CD4-positive, alpha-beta memory T cell (primary cell): ENCODE data around the gene SCARB2. TPM values are rescaled to one million over a fixed set of nuclear protein-coding genes. Genes with fewer than 3 reads are reported as not detected.

ENCODE experiments used
- CTCF ChIA-PET: fragments of 350-600 bp; sonication (Branson Sonifier 250); formaldehyde crosslinking; loops from one replicate; lab custom pipeline; 2021; ENCODE audit warnings: inconsistent platforms; ENCODE audit not compliant: partially characterized antibody; lab: Charles Lee
- POLR2A ChIA-PET: fragments of 350-600 bp; sonication (Branson Sonifier 250); formaldehyde crosslinking; loops from one replicate; lab custom pipeline; 2021; ENCODE audit not compliant: partially characterized antibody; lab: Charles Lee
- DNase-seq, 5 donors: peaks; one replicate each; pipeline versions ENCODE4 v3.0.0 to v3.0.0-alpha.2; 2020 to 2022; ENCODE audit warnings: mixed read lengths in 1 of 5
- H3K27ac ChIP-seq: one replicate; pipeline ENCODE4 v1.7.0; 2013; ENCODE audit warnings: low read depth, low read length
- H3K27me3 ChIP-seq: 2 replicates; pipeline ENCODE4 v1.7.0; 2013; ENCODE audit warnings: mild to moderate bottlenecking, low read length, moderate library complexity; ENCODE audit not compliant: insufficient read depth
- H3K36me3 ChIP-seq: 2 replicates; pipeline ENCODE4 v1.7.0; 2013; ENCODE audit warnings: mild to moderate bottlenecking, low read length, moderate library complexity; ENCODE audit not compliant: insufficient read depth
- H3K4me1 ChIP-seq: 2 replicates; pipeline ENCODE4 v1.7.0; 2013; ENCODE audit warnings: mild to moderate bottlenecking, low read length, moderate library complexity; ENCODE audit not compliant: insufficient read depth
- H3K4me3 ChIP-seq, 2 donors: one replicate each; pipeline ENCODE4 v1.7.0; 2013; ENCODE audit warnings: low read length in 2 of 2, mild to moderate bottlenecking in 1 of 2
- H3K9me3 ChIP-seq, 2 donors: one replicate each; pipeline ENCODE4 v1.7.0; 2013; ENCODE audit warnings: low read length in 2 of 2, control low read depth in 1 of 2; ENCODE audit not compliant: control insufficient read depth in 1 of 2
- H3K27ac Mint-ChIP-seq, 7 donors: one replicate each; pipeline ENCODE4 v1.8.0; 2020 to 2021; ENCODE audit warnings: mixed read lengths in 7 of 7, mild to moderate bottlenecking in 6 of 7, inconsistent platforms in 3 of 7, moderate library complexity in 3 of 7
- H3K27me3 Mint-ChIP-seq, 2 donors: one replicate each; pipeline ENCODE4 v1.8.0; 2020 to 2021; ENCODE audit warnings: mixed read lengths in 2 of 2
- H3K36me3 Mint-ChIP-seq, 2 donors: one replicate each; pipeline ENCODE4 v1.8.0; 2020 to 2021; ENCODE audit warnings: mixed read lengths in 2 of 2, inconsistent platforms in 1 of 2, mild to moderate bottlenecking in 1 of 2
- H3K4me1 Mint-ChIP-seq, 4 donors: one replicate each; pipeline ENCODE4 v1.8.0; 2020 to 2021; ENCODE audit warnings: mixed read lengths in 4 of 4, mild to moderate bottlenecking in 1 of 4
- H3K4me3 Mint-ChIP-seq, 8 donors: one replicate each; pipeline ENCODE4 v1.8.0; 2020 to 2021; ENCODE audit warnings: mixed read lengths in 8 of 8, mild to moderate bottlenecking in 7 of 8, moderate library complexity in 6 of 8, inconsistent platforms in 3 of 8
- H3K9me3 Mint-ChIP-seq, 8 donors: one replicate each; pipeline ENCODE4 v1.8.0; 2020 to 2021; ENCODE audit warnings: mixed read lengths in 8 of 8, mild to moderate bottlenecking in 5 of 8, inconsistent platforms in 3 of 8, moderate library complexity in 1 of 8
- intact Hi-C: fragments of 100-400 bp; cut with micrococcal nuclease; formaldehyde crosslinking; loops from one replicate; pipeline ENCODE4 v1.15.1; 2023
- polyA plus RNA-seq, 2 donors: library from polyadenylated mRNA; unstranded; fragments of 300-500 nt; fragmentation: Illumina TruSeq; gene quantifications; one replicate each; pipeline ENCODE4 v1.2.3, GENCODE V29; 2021
- total RNA-seq, 2 experiments: library from RNA; stranded (reverse); gene quantifications; one replicate each; pipeline ENCODE4 v1.2.3, GENCODE V29; 2021

Gene SCARB2
- total and polyA plus RNA-seq, 4 experiments from 2014 or later: 10.2 to 23.5 (median 19.5) TPM

DNA sequence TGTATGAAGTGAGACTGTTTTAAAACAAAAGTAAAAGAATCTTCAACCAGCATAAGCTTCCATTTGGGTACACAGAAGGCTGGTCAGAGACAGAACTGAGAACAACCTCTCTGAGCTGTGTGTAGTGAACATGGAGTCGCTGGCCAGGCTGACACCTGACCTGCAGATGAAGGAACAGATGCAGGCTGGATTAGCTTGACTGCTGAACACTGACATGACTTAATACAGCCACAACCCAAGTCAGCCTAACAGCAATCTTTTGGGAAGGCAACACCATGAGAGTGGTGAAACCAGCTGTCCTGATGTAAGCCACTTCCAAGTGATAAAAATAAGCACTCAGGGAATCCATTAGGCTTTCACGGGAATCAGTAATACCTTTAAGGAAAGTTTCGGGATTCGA, 10.1 kb downstream of the SCARB2 start:
- no peaks in the 10 kb centered on the region for H3K27me3 Mint-ChIP-seq
- H3K36me3 ChIP-seq: no peaks in the 10 kb centered on the region

DNA sequence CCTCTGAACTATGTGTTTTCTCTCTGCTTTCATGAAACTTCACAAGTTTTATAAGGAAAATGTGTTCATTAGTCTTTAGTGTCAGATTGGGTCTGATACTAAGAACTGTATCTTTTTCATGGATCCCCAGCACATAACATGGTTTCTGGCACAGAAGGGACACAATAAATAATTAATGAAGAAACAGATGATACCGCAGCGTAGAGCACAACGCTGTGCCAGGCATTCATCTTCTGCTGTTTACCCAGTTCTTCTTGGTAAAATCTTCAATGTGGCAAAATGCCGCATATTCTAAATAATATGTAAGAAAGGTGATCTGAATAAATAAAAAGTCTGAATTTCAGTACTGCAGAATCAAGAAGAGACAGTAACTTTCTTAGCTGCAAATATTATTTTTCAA, 12.3 kb downstream of the SCARB2 start:
- no peaks in the 10 kb centered on the region for H3K9me3 ChIP-seq
- H3K4me3 Mint-ChIP-seq: no peak overlapping the region
- no peaks in the 10 kb centered on the region for H3K9me3 Mint-ChIP-seq
- H3K4me3 ChIP-seq: no peak overlapping the region
- H3K27me3 ChIP-seq: no peaks in the 10 kb centered on the region
- CTCF ChIA-PET: no interaction called here
- H3K36me3 Mint-ChIP-seq: peaks cover 5 to 12% of the 10 kb centered on the region in 2 donors
- peaks cover 21% of the 10 kb centered on the region for H3K4me1 ChIP-seq
- peak overlapping the region in 4 of 7 donors; percentile 7 to 62 (median 50) for H3K27ac Mint-ChIP-seq
- no peak overlapping the region for H3K27ac ChIP-seq
- POLR2A ChIA-PET: no interaction called here
- no peak for DNase-seq
- no peaks in the 10 kb centered on the region for H3K36me3 ChIP-seq
- intact Hi-C loops: no loop called here
- H3K27me3 Mint-ChIP-seq: no peaks in the 10 kb centered on the region
- H3K4me1 Mint-ChIP-seq: peaks cover 42 to 66% (median 53%) of the 10 kb centered on the region in 4 donors

More for the DNA sequence above, 10.1 kb downstream of the SCARB2 start:
- H3K9me3 ChIP-seq: no peaks in the 10 kb centered on the region
- peaks cover 19% of the 10 kb centered on the region for H3K4me1 ChIP-seq
- intact Hi-C loops: no loop called here
- no peak for DNase-seq
- ChIA-PET POLR2A (interaction anchor here (1.3 kb wide), 1 partner anchor 10 kb away, joined by 4 read pairs; the partner anchor contains the start of gene SCARB2), CTCF (interaction anchor here (1.7 kb wide), 1 partner anchor 175 kb away, joined by 7 read pairs; no protein-coding TSS in a partner anchor)
- Mint-ChIP-seq H3K4me1 (peaks cover 40 to 70% (median 53%) of the 10 kb centered on the region in 4 donors), H3K36me3 (peaks cover 0 to 5% of the 10 kb centered on the region in 2 donors), H3K27ac (no peak overlapping the region), H3K4me3 (no peak overlapping the region), H3K9me3 (no peaks in the 10 kb centered on the region)
- no peak overlapping the region for H3K27ac ChIP-seq
- H3K4me3 ChIP-seq: no peak overlapping the region
- no peaks in the 10 kb centered on the region for H3K27me3 ChIP-seq

DNA sequence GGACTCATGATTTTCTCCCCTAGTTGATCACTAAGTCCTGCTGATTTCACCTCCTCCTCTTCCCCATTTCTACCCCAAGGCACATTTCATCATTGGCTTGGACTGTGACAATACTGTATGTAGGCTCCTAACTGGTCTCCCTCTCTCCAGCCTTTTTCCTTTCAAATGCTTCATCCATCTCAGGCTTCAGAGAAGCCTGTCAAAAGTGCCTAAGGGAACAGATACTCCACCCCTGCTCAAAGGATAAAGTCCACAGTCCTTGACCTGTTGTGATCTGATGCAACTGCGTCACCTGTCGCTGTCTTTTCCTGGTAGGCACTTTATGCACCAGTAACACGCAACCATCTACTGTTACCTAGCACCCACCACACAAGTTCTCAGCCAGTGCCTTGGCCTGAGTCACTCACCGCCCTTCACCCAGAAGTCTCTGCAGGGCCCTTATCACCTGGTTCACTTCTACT, 12.8 kb downstream of the SCARB2 start:
- no peak overlapping the region for H3K4me3 ChIP-seq
- H3K27ac ChIP-seq: no peak overlapping the region
- DNase-seq: no peak
- peaks cover 5 to 12% of the 10 kb centered on the region in 2 donors for H3K36me3 Mint-ChIP-seq
- intact Hi-C loops: no loop called here
- H3K4me3 Mint-ChIP-seq: peak overlapping the region in 2 of 8 donors; percentile 7 to 28
- H3K36me3 ChIP-seq: no peaks in the 10 kb centered on the region
- no peaks in the 10 kb centered on the region for H3K27me3 Mint-ChIP-seq
- no peaks in the 10 kb centered on the region for H3K27me3 ChIP-seq
- H3K4me1 Mint-ChIP-seq: peaks cover 42 to 63% (median 52%) of the 10 kb centered on the region in 4 donors
- peak overlapping the region in 5 of 7 donors; percentile 7 to 57 (median 32) for H3K27ac Mint-ChIP-seq
- CTCF ChIA-PET: interaction anchor here (1.8 to 2.1 kb wide), 2 partner anchors 21 to 176 kb away, joined by 9 to 14 read pairs; no protein-coding TSS in a partner anchor
- no peaks in the 10 kb centered on the region for H3K9me3 ChIP-seq
- POLR2A ChIA-PET: interaction anchor here (1.6 kb wide), 1 partner anchor 12 kb away, joined by 5 read pairs; no protein-coding TSS in a partner anchor
- H3K9me3 Mint-ChIP-seq: no peaks in the 10 kb centered on the region
- H3K4me1 ChIP-seq: peaks cover 21% of the 10 kb centered on the region

DNA sequence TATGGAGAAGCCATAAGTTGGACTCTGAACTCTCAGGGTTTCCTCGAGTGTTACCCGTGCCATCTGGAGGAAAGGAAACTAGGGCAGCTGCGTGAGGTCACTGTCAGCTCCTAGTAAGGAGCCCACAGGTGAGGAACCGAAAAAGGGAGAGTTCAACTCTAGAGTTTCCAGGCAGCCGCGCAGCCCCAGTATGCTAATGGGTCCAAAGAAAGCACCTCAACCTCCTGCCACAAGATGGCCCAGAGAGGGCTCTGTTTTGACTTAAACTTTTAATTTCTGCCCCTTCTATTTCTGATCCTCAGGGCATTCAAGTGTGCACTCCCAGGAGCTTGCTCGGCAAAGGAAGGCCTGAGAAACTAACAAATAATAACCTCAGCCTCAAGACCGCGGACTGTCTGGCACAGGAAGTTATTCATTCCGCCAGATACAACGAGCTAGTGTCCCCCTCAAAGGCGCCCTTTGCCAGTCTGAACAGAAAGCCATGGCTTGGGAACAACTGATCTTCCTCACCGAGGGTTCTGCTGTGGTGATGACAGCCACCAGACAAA, 13.9 kb downstream of the SCARB2 start:
- H3K4me1 ChIP-seq: peaks cover 21% of the 10 kb centered on the region
- POLR2A ChIA-PET: interaction anchor here (1.6 to 1.7 kb wide), 2 partner anchors 11 to 13 kb away, joined by 4 to 5 read pairs; no protein-coding TSS in a partner anchor
- H3K4me1 Mint-ChIP-seq: peaks cover 38 to 58% (median 48%) of the 10 kb centered on the region in 4 donors

DNA sequence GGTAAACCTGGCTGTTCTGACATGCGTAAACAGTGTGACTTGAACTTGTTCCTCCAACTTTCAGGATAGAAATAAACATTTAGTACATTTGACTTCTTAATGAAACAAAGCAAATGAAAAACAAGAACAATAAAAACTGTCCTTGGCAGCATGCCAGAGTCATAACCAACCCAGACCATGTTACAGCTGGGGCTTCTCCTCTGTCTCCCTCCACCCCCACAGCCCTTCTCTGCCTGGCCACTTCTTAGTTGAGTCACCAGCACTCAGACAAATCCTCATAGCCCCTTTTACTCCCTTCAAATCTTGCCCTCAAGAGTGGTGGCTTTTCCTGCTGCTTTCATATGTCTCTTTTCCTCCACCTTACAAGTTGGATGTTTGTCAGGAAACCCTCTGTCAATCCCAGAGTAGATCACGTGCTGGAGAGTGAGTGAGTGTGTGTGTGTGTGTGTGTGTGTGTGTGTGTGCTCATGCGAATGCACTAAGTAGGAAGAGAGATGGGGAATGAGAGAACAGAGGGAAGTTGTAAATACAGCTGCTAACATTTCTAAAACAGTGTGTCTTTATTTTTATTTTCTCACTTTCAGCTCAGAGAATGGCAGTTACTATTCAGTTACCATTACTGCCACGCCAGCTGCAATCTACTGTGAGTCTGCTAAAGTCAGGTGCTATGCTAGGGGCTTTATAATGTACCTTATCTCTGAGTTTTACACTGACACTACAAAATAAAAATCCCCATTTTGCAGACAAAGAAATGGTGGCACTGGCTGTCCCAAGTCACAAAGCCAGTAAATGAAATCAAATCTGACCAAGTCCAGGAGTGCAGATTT, 15.0 kb downstream of the SCARB2 start:
- intact Hi-C loops: loop anchor here (1.0 kb wide), 1 partner anchor 15 kb away; the partner anchor contains the start of gene SCARB2
- ChIA-PET POLR2A (interaction anchor here (0.9 to 1.7 kb wide), 3 partner anchors 12 to 50 kb away, joined by 3 to 5 read pairs (median 4); partner anchors contain the start of gene NUP54), CTCF (interaction anchor here (1.4 to 2.1 kb wide), 3 partner anchors 19 to 180 kb away, joined by 3 to 14 read pairs (median 5); no protein-coding TSS in a partner anchor)
- H3K9me3 ChIP-seq: no peaks in the 10 kb centered on the region
- peaks cover 11% of the 10 kb centered on the region for H3K36me3 ChIP-seq
- H3K4me1 Mint-ChIP-seq: peaks cover 34 to 49% (median 42%) of the 10 kb centered on the region in 4 donors
- H3K27ac Mint-ChIP-seq: peak overlapping the region in 6 of 7 donors; percentile 4 to 85 (median 78)
- peak overlapping the region in 5 of 8 donors; percentile 3 to 39 (median 32) for H3K4me3 Mint-ChIP-seq
- H3K36me3 Mint-ChIP-seq: peaks cover 25 to 33% of the 10 kb centered on the region in 2 donors
- H3K27me3 ChIP-seq: no peaks in the 10 kb centered on the region
- H3K4me1 ChIP-seq: peaks cover 21% of the 10 kb centered on the region
- no peak overlapping the region for H3K4me3 ChIP-seq
- H3K27ac ChIP-seq: no peak overlapping the region
- DNase-seq: peak in 1 of 5 donors; percentile 8
- H3K9me3 Mint-ChIP-seq: peaks cover 0 to 3% (median 0%) of the 10 kb centered on the region in 8 donors
- no peaks in the 10 kb centered on the region for H3K27me3 Mint-ChIP-seq

More for the DNA sequence above, 13.9 kb downstream of the SCARB2 start:
- DNase-seq: peak in 2 of 5 donors; percentile 1 to 40
- intact Hi-C loops: no loop called here
- H3K4me3 Mint-ChIP-seq: peak overlapping the region in 7 of 8 donors; percentile 3 to 75 (median 59)
- H3K27ac ChIP-seq: no peak overlapping the region
- H3K27ac Mint-ChIP-seq: peak overlapping the region in 6 of 7 donors; percentile 19 to 77 (median 67)
- H3K9me3 ChIP-seq: no peaks in the 10 kb centered on the region
- no peaks in the 10 kb centered on the region for H3K9me3 Mint-ChIP-seq
- H3K36me3 Mint-ChIP-seq: peaks cover 14 to 21% of the 10 kb centered on the region in 2 donors
- H3K27me3 Mint-ChIP-seq: no peaks in the 10 kb centered on the region
- H3K4me3 ChIP-seq: no peak overlapping the region
- CTCF ChIA-PET: interaction anchor here (1.3 to 2.1 kb wide), 3 partner anchors 20 to 177 kb away, joined by 3 to 14 read pairs (median 9); no protein-coding TSS in a partner anchor
- H3K27me3 ChIP-seq: no peaks in the 10 kb centered on the region
- H3K36me3 ChIP-seq: peaks cover 6% of the 10 kb centered on the region

DNA sequence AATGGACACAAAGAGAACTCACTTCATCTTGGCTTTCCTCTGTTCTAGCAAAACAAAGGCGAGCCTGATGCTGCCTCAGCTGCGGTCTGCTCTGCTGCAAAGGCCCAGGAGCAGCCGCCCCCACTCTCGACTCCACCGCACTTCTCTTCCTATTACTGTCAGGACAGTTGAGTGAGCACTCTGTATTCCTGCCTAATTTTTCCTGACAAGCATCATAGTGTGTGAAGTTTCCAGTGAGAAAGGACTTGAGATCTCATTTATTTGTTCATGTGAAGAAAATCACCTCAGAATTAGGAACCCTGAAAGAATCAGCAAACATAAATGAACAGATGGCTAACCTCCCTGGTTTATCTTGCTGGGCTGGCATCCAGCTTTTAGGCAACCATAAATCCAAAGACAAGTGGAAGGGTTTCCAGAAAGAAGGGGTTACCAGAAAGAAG, 15.6 kb downstream of the SCARB2 start:
- intact Hi-C loops: loop anchor here (1.0 kb wide), 1 partner anchor 15 kb away; the partner anchor contains the start of gene SCARB2
- H3K4me1 ChIP-seq: peaks cover 21% of the 10 kb centered on the region
- H3K4me3 Mint-ChIP-seq: peak overlapping the region in 3 of 8 donors; percentile 4 to 25 (median 7)
- peaks cover 32 to 39% of the 10 kb centered on the region in 2 donors for H3K36me3 Mint-ChIP-seq
- DNase-seq: peak in 1 of 5 donors; percentile 7
- no peaks in the 10 kb centered on the region for H3K27me3 ChIP-seq
- no peak overlapping the region for H3K27ac ChIP-seq
- H3K27me3 Mint-ChIP-seq: no peaks in the 10 kb centered on the region
- ChIA-PET CTCF (interaction anchor here (1.4 to 1.6 kb wide), 2 partner anchors 18 to 180 kb away, joined by 3 to 5 read pairs; no protein-coding TSS in a partner anchor), POLR2A (interaction anchor here (0.6 to 1.0 kb wide), 3 partner anchors 13 to 50 kb away, joined by 3 to 5 read pairs (median 3); partner anchors contain the start of gene NUP54)
- no peak overlapping the region for H3K4me3 ChIP-seq
- peak overlapping the region in 5 of 7 donors; percentile 35 to 85 (median 75) for H3K27ac Mint-ChIP-seq
- H3K9me3 Mint-ChIP-seq: peaks cover 0 to 4% (median 0%) of the 10 kb centered on the region in 8 donors
- peaks cover 15% of the 10 kb centered on the region for H3K36me3 ChIP-seq
- H3K9me3 ChIP-seq: no peaks in the 10 kb centered on the region
- peaks cover 34 to 49% (median 42%) of the 10 kb centered on the region in 4 donors for H3K4me1 Mint-ChIP-seq
